Endothelial cell of hepatic sinusoid (primary cell): ENCODE data around the gene BTBD2.

Experiments
- in situ Hi-C: cut with HindIII; loops from 2 replicates; pipeline ENCODE4 v1.10.0; 2017; ENCODE audit warnings: low sequenced_read_pairs

BTBD2 gene

GRCh38 chr19:2015608-2015950 is at the start of gene BTBD2:
Gene BTBD2, minus strand, starts transcription at chr19:2015714. Its CDS starts 11 bp downstream, at chr19:2015703.
- in situ Hi-C loops, result loop anchor here (5.0 kb wide), 1 partner anchor 78 kb away; no protein-coding TSS in a partner anchor

GRCh38 chr19:2064788-2065524 is 49.4 kb upstream of the BTBD2 start:
- in situ Hi-C loops, result loop anchor here (5.0 kb wide), 1 partner anchor 73 kb away; no protein-coding TSS in a partner anchor

GRCh38 chr19:2064395-2064787 is 48.9 kb upstream of the BTBD2 start:
- in situ Hi-C loops, result loop anchor here (5.0 kb wide), 1 partner anchor 72 kb away; no protein-coding TSS in a partner anchor

- in situ Hi-C loops, result loop anchor here (5.0 kb wide), 1 partner anchor 72 kb away; no protein-coding TSS in a partner anchor
Observed at GRCh38 chr19:2063824-2064223, 48.3 kb upstream of the BTBD2 start.

GRCh38 chr19:2062770-2063169 is 47.3 kb upstream of the BTBD2 start:
- in situ Hi-C loops, result loop anchor here (5.0 kb wide), 1 partner anchor 70 kb away; no protein-coding TSS in a partner anchor

- in situ Hi-C loops, result loop anchor here (5.0 kb wide), 1 partner anchor 70 kb away; no protein-coding TSS in a partner anchor
Observed at GRCh38 chr19:2062389-2062729, 46.8 kb upstream of the BTBD2 start.

- in situ Hi-C loops, result loop anchor here (5.0 kb wide), 1 partner anchor 69 kb away; no protein-coding TSS in a partner anchor
Observed at GRCh38 chr19:2061495-2062388, 46.2 kb upstream of the BTBD2 start.

- in situ Hi-C loops, result loop anchor here (5.0 kb wide), 1 partner anchor 69 kb away; no protein-coding TSS in a partner anchor
Observed at GRCh38 chr19:2060884-2061494, 45.5 kb upstream of the BTBD2 start.

- in situ Hi-C loops, result loop anchor here (5.0 kb wide), 1 partner anchor 67 kb away; no protein-coding TSS in a partner anchor
Observed at GRCh38 chr19:2059422-2060201, 44.1 kb upstream of the BTBD2 start.

GRCh38 chr19:2058570-2059421 is 43.3 kb upstream of the BTBD2 start:
- in situ Hi-C loops, result no loop called here

GRCh38 chr19:2057484-2058469 is 42.3 kb upstream of the BTBD2 start:
- in situ Hi-C loops, result no loop called here

GRCh38 chr19:2056837-2057192 is 41.3 kb upstream of the BTBD2 start:
- in situ Hi-C loops, result no loop called here

GRCh38 chr19:2055931-2056836 is 40.7 kb upstream of the BTBD2 start:
- in situ Hi-C loops, result no loop called here

- in situ Hi-C loops, result no loop called here
Observed at GRCh38 chr19:2054763-2055162, 39.2 kb upstream of the BTBD2 start.

GRCh38 chr19:2053601-2054389 is 38.3 kb upstream of the BTBD2 start:
- in situ Hi-C loops, result no loop called here
